ENCODE measurements around the gene METTL8.
"Not testable (repeated sequence)": the region's sequence is repeated elsewhere in the genome, so short reads cannot be mapped to it uniquely, and the experiment has no call there.

The METTL8 gene

DNA sequence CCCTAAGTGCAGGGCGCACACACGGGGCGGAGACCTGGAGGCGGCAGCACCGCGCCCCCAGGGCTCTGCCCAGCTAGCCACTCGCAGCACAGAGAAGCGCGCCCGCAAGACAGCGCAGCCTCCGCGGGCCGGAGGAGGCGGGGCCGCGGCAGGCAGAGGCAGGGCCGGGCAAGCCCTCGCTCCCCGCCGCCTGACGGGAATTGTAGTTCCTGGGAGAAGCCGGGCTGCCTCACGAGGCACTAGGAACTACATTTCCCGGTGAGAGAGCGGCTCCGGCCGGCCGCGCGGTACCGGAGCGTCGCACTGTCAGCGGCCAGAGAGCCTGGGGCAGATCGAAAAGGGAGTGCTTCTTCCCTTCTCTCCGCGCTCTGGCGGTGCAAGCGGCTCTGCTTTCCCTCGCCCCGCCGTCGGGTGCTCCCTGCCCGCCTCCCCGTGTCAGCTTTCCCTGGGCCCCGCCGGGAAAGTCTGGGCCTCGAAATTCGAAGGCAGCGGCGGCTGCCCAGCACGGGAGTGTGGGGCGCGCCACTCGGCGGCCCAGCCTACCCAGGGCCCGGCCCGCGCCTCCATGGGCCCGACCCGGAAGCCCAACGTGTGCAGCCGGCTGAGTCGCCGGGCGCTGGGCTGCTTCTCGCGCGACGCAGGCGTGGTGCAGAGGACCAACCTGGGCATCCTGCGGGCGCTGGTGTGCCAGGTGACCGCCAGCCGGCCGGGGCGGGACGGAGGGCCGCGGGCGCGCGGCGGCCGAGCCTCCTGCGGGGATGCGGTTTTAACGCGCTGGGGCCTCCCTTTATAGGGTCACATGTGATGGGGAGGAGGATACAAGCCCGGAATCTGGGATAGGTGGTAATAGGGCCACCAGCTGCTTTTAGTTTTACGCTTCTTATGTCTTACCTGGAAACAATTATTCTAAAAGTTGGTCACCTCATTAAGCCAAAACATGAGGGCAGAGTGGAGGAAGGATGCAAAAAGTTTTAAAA is 511 bp upstream of the METTL8 start, which contains the start of gene DCAF17:
DCAF17 (plus strand) TSS at position 214 of the 977 bp plus-strand sequence; CDS start at position 566, 352 bp downstream.
- peak; percentile 98 for ATAC-seq
- peak within 1 kb of the TSS; percentile 90 for H3K4me3 Mint-ChIP-seq
- H3K27me3 Mint-ChIP-seq: no peaks in the 10 kb centered on the region
- peaks cover 55% of the 10 kb centered on the region for H3K36me3 Mint-ChIP-seq
- peaks cover 55% of the 10 kb centered on the region for H3K4me1 Mint-ChIP-seq
- H3K27ac Mint-ChIP-seq: peak within 1 kb of the TSS; percentile 92
- H3K9me3 Mint-ChIP-seq: peaks cover 4% of the 10 kb centered on the region

DNA sequence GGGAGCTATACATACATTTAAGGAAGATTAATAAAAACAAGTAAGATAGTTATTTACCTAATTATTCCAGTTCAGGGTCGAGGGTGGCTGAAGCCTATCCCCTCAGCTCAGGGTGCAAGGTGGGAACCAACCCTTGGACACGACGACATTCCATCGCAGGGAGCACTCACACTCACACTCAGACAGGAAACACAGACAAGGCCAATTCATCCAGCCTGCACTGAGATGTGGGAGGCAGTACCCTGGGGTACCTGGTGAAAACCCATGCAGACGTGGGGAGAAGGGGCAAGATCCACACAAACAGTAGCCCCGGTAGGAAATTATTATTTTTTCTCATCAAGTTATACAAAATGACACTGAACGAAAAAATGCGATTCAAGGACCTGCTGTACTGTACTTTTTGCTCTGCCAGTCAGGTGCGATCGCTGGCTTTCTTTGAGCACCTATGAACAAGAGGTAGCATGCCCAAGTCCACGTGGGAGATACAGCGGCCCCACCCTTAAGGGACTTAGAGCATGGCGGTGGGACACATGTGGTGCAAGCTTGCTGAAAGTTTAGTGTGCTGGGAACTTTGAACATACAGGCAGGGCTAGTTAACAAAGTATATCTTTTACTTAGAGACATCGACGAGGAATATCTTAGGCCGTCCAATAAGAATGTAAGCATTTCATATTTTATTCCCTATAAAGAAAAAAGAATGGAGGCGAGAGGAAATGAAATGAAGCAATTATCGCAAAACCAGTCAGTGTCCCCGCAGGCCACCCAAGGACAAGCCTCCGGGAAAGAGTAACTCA is 624 bp downstream of the METTL8 start:
- peak; percentile 50 for ATAC-seq
- H3K9me3 Mint-ChIP-seq: peaks cover 4% of the 10 kb centered on the region
- peak overlapping the region; percentile 90 for H3K4me3 Mint-ChIP-seq
- peaks cover 54% of the 10 kb centered on the region for H3K36me3 Mint-ChIP-seq
- H3K27ac Mint-ChIP-seq: peak overlapping the region; percentile 92
- peaks cover 44% of the 10 kb centered on the region for H3K4me1 Mint-ChIP-seq
- H3K27me3 Mint-ChIP-seq: no peaks in the 10 kb centered on the region

DNA sequence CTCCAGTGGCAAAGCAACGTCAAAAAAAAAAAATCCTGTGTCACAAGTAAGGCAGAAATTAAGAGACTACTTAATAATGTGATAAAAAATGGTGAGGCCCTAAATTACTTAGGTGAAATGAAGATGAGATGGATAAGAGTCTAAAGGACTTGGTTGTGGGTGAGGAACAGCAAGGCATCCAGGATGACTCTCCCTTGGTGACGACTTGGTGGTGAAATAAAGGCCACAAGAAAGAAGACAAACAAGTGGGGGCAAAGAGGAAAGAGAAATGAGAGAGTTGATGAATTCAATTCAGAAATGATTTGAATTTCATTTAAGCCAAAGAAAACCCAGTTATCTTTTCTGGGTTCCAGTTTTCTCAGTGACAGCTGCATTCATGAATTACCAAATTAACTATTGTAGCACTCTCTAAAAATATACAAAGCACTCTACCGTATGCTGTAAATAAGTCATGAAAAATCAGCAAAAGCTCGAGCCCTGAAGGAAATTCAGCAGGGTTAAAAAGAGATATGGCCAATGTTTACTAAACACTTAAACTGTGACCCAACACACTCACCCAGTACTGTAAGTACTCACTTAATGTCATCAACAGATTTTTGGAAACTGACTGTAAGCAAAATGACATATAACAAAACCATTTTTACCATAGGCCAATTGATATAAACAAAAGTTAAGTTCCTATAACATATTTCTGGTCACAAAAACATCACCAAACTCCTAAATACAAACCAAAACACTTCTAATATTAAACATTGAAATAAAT is 1.4 kb downstream of the METTL8 start:
- Mint-ChIP-seq H3K4me3 (peak overlapping the region; percentile 90), H3K4me1 (peaks cover 36% of the 10 kb centered on the region), H3K27me3 (no peaks in the 10 kb centered on the region), H3K9me3 (peaks cover 4% of the 10 kb centered on the region), H3K27ac (peak overlapping the region; percentile 92), H3K36me3 (peaks cover 52% of the 10 kb centered on the region)
- ATAC-seq: no peak

DNA sequence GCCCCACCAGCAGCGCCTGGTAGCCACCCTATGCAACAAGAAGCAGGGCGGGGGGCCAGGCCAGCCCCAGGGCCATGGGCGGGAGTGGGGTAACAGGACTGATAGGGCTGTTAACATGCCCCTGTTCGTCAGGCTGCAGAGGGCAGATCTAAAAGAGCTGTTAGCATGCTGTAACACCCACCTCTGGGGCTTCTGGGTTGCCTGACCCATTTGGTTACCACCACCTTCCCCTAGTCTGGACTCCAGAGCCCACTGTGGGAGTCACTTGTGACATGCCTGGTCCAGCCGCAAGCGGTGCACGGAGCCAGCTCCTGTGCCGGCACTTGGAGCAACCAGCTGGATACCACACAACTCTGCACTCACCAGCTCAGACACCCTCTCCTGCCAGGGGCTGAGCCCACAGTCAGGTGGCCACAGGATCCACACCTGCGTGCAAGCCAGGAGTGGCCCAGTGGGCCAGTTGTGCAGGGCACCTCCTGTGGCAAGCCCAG is 2.1 kb downstream of the METTL8 start:
- no peak for ATAC-seq
- Mint-ChIP-seq H3K4me3 (peak overlapping the region; percentile 43), H3K4me1 (peaks cover 35% of the 10 kb centered on the region), H3K27me3 (no peaks in the 10 kb centered on the region), H3K9me3 (peaks cover 4% of the 10 kb centered on the region), H3K36me3 (peaks cover 52% of the 10 kb centered on the region), H3K27ac (peak overlapping the region; percentile 92)

DNA sequence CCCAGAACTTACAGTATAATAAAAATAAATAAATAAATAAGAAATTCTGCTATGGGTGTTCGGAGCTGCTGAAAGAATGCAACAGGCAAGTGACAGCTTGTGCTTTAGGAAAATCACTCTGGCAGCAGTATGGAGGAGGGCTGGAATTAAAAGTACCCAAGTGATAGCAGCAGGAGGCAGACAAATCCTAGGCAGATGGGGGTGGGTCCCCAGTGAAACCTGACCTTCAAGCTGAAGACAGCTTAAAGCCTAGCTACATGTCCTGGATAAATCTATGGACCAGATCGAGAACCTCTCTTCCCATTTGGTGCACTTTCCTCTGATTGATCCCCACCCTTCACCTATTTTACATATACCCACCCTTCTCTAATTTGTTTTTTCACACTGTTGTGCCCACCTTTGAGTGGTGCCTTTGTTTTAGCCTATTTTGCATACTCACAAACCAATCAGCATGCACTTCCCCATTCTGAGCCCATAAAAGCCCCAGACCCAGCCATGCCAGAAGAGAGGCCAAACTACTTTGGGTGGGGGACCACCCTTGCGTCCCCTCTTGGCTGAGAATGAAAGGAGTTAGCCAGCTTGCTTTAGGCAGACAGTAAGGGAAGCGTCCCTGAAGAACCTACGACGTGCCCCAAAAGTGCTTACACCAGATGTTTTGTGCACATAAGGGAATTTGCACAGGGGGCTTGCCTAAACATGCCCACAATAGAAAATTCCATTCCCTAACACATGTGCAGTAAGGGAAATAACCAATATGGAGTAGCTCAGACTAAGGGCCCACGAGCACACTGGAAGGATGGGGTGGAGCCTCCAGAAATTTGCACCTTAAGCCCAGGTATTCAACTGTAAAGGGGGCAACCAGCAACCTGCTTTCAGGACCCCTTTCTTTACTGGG is 3.0 kb downstream of the METTL8 start:
- ATAC-seq: no peak
- Mint-ChIP-seq H3K9me3 (peaks cover 7% of the 10 kb centered on the region), H3K4me3 (no peak overlapping the region), H3K27ac (no peak overlapping the region), H3K36me3 (peaks cover 52% of the 10 kb centered on the region), H3K27me3 (no peaks in the 10 kb centered on the region), H3K4me1 (peaks cover 33% of the 10 kb centered on the region)

DNA sequence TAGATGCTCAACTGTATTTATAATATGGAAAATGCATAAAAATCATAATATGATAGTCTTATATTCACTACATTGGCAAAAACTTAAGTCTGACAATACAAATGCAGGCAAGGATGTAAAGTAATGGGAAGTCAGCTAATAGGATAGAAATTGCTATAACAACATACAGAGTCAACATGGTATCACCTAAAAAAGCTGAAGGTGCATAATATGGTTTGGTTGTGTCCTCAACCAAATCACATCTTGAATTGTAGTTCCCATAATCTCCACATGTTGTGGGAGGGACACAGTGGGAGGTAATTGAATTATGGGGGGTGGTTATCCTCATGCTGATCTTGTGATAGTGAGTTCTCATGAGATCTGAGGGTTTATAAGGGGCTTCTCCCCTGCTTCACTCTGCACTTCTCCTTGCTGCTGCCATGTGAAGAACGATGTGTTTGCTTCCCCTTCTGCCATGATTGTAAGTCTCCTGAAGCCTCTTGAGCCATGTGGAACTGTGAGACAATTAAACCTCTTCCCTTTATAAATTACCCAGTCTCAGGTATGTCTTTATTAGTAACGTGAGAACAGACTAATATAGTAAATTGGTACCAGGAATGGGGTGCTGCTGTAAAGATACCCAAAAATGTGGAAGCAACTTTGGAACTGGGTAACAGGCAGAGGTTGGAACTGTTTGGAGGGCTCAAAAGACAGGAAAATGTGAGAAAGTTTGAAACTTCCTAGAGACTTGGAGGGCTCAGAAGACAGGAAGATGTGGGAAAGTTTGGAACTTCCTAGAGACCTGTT is 10.9 kb downstream of the METTL8 start:
- peaks cover 14% of the 10 kb centered on the region for H3K9me3 Mint-ChIP-seq
- peaks cover 68% of the 10 kb centered on the region for H3K36me3 Mint-ChIP-seq
- not testable (repeated sequence) for ATAC-seq, H3K27ac Mint-ChIP-seq, H3K27me3 Mint-ChIP-seq, H3K4me3 Mint-ChIP-seq
- peaks cover 25% of the 10 kb centered on the region for H3K4me1 Mint-ChIP-seq

DNA sequence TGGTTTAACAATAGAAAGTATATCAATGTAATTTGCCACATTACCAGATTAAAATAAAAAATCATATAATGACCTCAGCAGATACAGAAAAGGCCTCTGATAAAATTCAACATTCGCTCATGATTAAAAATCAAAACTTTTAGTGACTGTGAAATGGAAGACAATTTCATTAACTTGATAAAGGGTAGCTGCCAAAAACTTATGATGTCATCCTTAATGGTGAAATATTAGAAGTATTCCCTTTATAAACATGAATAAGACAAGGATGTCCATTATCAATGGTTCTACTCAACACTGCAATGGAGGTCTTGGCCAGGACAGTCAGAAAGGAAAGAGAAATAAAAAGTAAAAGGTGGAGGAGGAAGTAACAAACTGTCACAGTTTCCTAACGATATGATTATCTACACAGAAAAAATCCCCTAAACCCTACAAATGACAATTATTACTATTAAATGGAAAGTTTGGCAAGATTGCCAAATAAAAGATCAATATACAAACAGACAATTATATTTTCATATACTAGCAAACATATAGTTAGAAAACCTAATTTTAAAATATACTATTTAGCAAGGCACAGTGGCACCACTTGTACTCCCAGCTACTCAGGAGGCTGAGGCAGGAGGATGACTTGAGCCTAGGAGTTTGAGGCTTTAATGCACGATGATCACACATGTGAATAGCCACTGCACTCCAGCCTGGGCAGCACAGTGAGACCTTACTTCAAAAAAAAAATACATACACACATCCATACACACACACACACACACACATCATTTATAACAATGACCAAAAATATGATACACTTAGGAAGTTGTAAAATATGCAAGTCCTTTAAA is 12.8 kb downstream of the METTL8 start:
- peaks cover 12% of the 10 kb centered on the region for H3K9me3 Mint-ChIP-seq
- no peaks in the 10 kb centered on the region for H3K27me3 Mint-ChIP-seq
- peaks cover 29% of the 10 kb centered on the region for H3K4me1 Mint-ChIP-seq
- peaks cover 50% of the 10 kb centered on the region for H3K36me3 Mint-ChIP-seq
- peak overlapping the region; percentile 57 for H3K27ac Mint-ChIP-seq
- no peak overlapping the region for H3K4me3 Mint-ChIP-seq
- peak; percentile 67 for ATAC-seq

DNA sequence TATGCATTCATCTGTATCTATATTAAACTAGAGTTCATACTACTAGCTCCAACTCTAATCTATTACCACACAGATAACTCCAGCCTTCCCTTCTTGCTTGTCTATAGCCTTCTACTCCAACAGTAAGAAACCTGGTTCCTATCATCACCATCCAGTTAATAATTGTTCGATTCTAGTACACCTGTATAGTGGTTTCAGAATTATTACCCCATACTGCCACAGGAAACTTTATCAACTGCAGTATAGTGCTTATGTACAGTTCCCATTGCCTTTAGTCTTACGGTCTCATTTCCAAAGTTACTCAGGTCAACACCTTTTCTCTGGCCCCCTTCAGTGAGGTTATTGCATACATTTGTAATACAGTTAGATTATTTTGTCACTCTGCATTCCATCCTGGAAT is 14.5 kb downstream of the METTL8 start:
- Mint-ChIP-seq H3K36me3 (peaks cover 34% of the 10 kb centered on the region), H3K9me3 (peaks cover 6% of the 10 kb centered on the region), H3K27ac (no peak overlapping the region), H3K4me3 (no peak overlapping the region), H3K4me1 (peaks cover 35% of the 10 kb centered on the region), H3K27me3 (no peaks in the 10 kb centered on the region)
- ATAC-seq: no peak

DNA sequence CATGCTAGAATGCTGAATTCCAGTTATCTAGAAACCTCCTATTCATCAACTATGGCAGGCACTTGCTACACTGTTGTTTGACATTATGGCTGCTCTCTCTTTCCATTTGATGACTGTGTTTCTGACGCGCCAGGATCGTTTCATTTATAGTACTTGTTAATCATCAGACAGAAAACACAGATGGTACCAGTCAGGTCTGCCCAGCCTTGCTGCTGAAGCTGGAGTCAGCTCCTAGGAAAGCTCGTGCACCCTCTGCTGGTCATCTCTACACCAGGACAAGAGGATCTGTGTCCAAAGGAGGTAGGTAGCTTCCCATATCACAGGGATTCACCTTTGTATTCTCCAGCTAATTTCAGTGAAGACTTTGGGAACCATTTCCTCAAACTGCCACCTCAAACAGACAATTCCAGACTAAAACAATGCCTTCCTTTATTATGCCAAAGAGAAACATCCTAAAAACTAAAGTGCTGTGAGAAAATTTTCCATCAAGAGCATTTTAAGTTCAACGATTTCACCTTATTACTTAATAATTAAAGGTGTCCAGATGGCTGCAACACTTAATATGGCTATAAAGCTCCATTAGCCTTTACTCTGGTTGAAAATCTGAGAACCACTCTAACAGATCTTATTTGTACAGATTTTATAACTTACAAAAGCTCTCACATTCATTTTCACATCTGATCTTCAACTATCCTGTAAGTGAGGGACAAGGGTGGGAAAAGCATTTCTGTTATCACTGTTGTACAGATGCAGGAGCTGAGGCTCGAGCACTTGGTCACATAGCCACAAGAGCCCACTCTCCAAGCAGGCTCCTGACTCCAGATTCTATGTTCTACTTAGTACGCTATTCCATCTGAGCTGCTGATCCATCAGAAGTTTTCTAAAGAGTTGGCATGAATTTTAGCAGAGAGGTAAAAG is 17.5 kb downstream of the METTL8 start:
- H3K27me3 Mint-ChIP-seq: no peaks in the 10 kb centered on the region
- peaks cover 14% of the 10 kb centered on the region for H3K36me3 Mint-ChIP-seq
- peaks cover 26% of the 10 kb centered on the region for H3K4me1 Mint-ChIP-seq
- H3K9me3 Mint-ChIP-seq: no peaks in the 10 kb centered on the region
- ATAC-seq: peak; percentile 97
- H3K27ac Mint-ChIP-seq: peak overlapping the region; percentile 93
- peak overlapping the region; percentile 4 for H3K4me3 Mint-ChIP-seq

DNA sequence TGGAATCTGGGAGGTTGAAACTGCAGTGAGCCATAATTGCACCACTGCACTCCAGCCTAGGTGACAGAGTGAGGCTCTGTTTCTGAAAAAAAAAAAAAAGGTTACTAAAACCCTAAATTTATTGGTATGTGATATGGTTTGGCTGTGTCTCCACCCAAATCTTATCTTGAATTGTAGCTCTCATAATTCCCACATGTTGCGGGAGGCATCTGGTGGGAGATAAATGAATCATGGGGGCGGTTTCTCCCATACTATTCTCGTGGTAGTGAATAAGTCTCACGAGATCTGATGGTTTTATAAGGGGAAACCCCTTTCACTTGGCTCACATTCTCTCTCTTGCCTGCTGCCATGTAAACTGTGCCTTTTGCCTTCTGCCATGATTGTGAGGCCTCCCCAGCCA is 19.1 kb downstream of the METTL8 start:
- Mint-ChIP-seq H3K27ac (peak overlapping the region; percentile 66), H3K4me1 (peaks cover 16% of the 10 kb centered on the region), H3K36me3 (peaks cover 15% of the 10 kb centered on the region)
- not testable (repeated sequence) for H3K9me3 Mint-ChIP-seq, H3K27me3 Mint-ChIP-seq, H3K4me3 Mint-ChIP-seq, ATAC-seq

DNA sequence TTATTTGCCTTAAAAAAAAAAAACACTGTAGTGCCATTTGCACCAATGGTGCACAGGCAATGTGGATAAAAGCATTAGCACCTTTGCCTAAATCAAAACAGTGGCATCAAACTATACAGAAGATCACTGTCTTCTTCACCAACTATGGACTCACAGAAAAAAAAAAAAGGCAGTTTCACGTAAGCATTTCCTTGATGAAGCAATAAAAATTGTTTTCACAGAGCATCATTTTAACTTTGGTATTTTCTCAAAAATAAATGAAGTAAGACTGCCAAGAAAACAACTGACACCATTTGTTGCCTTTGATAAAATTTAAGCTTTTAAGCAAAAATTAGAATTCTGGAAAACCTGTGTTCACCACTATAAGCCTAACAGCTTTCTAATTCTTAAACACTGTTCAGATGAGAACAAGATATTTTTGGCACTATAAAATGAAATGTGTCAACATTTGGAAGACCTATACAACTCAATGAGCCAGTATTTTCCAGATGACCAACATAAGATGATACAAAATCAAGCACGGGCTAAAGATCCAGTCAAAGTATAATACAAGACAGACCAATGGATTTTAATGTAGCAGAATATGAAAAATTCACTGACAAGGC is 21.1 kb downstream of the METTL8 start:
- no peaks in the 10 kb centered on the region for H3K27me3 Mint-ChIP-seq
- H3K9me3 Mint-ChIP-seq: no peaks in the 10 kb centered on the region
- ATAC-seq: no peak
- peaks cover 19% of the 10 kb centered on the region for H3K4me1 Mint-ChIP-seq
- H3K36me3 Mint-ChIP-seq: peaks cover 12% of the 10 kb centered on the region
- H3K4me3 Mint-ChIP-seq: no peak overlapping the region
- H3K27ac Mint-ChIP-seq: no peak overlapping the region

Measured in stimulated activated memory B cell treated with anti-CD40 and anti-IgM and Interleukin-4, amounts not matched to agents 10 μg/mL and 1 μg/mL and 100 μg/mL, for 72 hours (primary cell).